VCaP (cell line): ENCODE data around the gene FOXA2.

ENCODE experiments used
- H3K27ac ChIP-seq: fragments of 450-650 bp; 2 replicates; pipeline ENCODE4 v1.5.1; 2017
- CTCF ChIP-seq: fragments of 450-650 bp; conservative IDR thresholded peaks from 2 replicates; pipeline ENCODE4 v1.5.1; 2017; ENCODE audit warnings: mild to moderate bottlenecking, moderate library complexity

FOXA2 gene

GRCh38 chr20:22619272-22619671 lies 34.9 kb upstream of the FOXA2 start:
- no peak for TF ChIP-seq CTCF
- H3K27ac ChIP-seq, result no peak overlapping the region

- no peak for TF ChIP-seq CTCF
- H3K27ac ChIP-seq, result no peak overlapping the region
These were observed 32.8 kb upstream of the FOXA2 start for GRCh38 chr20:22617160-22617559.

GRCh38 chr20:22616551-22616950 lies 32.2 kb upstream of the FOXA2 start:
- H3K27ac ChIP-seq, result no peak overlapping the region
- TF ChIP-seq CTCF, result no peak

- no peak for TF ChIP-seq CTCF
- H3K27ac ChIP-seq, result no peak overlapping the region
These were observed 31.1 kb upstream of the FOXA2 start for GRCh38 chr20:22615425-22615824.

DNA sequence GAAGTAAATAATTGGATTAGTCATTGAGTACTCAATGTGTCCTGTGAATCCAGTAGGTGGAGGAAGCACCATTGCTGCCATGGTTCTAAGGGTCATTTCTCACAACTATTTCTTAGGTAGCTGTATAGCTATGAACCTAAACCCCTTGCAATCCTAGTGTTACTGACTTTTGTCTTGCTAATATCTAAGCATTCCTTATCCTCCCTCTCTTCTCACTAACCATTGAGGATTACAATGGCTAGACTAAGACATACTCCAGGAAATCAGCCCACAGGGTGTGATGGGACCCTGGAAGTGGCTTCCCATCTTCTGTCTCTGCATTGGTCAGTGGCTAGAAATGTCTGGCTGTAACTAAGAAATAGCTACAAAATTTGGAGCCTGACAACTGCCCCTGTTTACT lies 27.3 kb upstream of the FOXA2 start:
- no peak overlapping the region for H3K27ac ChIP-seq
- no peak for TF ChIP-seq CTCF

DNA sequence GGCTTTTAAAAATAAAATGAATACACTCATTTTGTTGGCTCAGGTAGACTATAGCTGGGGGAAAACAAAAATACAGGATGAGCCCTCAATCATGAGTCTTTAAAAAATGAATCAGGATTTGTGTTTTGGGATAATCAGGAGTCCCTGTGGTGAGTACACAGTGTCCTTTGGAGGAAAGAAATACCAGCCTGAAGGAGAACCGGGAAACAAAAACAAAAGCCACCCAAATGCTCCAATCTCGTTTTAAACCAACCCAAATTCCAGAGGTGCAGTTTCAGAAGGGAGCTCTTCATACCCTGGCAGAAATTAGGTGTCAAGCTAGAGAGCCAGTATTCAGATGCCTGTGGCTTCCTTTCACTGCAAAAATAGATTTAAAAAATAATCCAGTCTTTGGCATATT lies 23.3 kb upstream of the FOXA2 start:
- H3K27ac ChIP-seq, result no peak overlapping the region
- no peak for TF ChIP-seq CTCF

GRCh38 chr20:22604815-22605214 lies 20.4 kb upstream of the FOXA2 start:
- TF ChIP-seq CTCF, result no peak
- no peak overlapping the region for H3K27ac ChIP-seq
